Measurements from ENCODE around the gene ZDHHC14. TPM values are rescaled to one million over a fixed set of nuclear protein-coding genes. Genes with fewer than 3 reads are reported as not detected.

The ZDHHC14 gene
- total and polyA plus RNA-seq, 2 of the 8 experiments (the other 6 are each of a cell fraction or from before 2014, with no cell fraction given), result 2.9 to 5.3 TPM

DNA sequence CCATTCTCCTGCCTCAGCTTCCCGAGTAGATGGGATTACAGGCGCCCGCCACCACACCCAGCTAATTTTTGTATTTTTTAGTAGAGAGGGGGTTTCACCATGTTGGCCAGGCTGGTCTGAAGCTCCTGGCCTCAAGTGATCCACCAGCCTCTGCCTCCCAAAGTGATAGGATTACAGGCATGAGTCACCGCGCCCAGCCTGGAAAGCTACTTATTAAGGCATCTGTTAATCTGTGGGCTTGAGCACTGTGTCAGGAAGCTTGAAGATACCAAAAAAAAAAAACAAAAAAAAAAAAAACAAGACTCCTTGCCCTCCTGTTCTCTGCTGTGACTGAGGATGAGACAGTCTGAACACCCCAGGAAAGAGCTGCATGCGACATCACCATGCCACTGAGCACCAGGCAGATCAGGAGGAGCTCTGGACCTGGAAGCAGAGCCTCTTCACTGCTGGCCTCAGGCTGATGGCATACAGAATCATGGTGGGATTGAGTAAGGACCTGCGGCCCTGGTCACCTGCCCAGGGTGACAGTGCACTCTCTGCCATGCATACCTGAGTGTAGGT is 275.5 kb downstream of the ZDHHC14 start:
- H3K36me3 ChIP-seq (ENCODE audit: control insufficient read depth in 2 of 4, insufficient read depth in 4 of 4, low read length in 3 of 4), result no peaks in the 10 kb centered on the region
- H3K23ac ChIP-seq (ENCODE audit: insufficient read length), result no peak overlapping the region
- no peaks in the 10 kb centered on the region for H3K79me1 ChIP-seq (ENCODE audit: low read depth, low read length)
- no peak for FAIRE-seq
- no peak overlapping the region for H2AFZ ChIP-seq (ENCODE audit: low read length)
- H3K56ac ChIP-seq (replicated peaks; ENCODE audit: insufficient read length, low read depth, low read length), result no peak overlapping the region
- H3K4me3 ChIP-seq (ENCODE audit: extremely low read depth in 1 of 4, insufficient read depth in 2 of 4, low read depth in 3 of 4, low read length in 4 of 4), result no peak overlapping the region
- ChIA-PET CTCF (ENCODE audit: partially characterized antibody) (interaction anchor here (0.6 to 2.9 kb wide), 6 partner anchors 10 to 100 kb away, joined by 4 to 25 read pairs (median 6); no protein-coding TSS in a partner anchor), POLR2A (ENCODE audit: partially characterized antibody) (interaction anchor here (0.6 kb wide), 1 partner anchor 13 kb away, joined by 3 read pairs; no protein-coding TSS in a partner anchor)
- H3K14ac ChIP-seq (ENCODE audit: insufficient read length), result no peak overlapping the region
- H2AK5ac ChIP-seq (ENCODE audit: low read depth, low read length), result no peak overlapping the region
- no peak overlapping the region for H2BK12ac ChIP-seq (ENCODE audit: low read depth, low read length)
- H3K18ac ChIP-seq (ENCODE audit: extremely low read depth, low read length), result no peak overlapping the region; the same call in 1 of the 2 replicates
- 93% methylated on average over 7 of the region's 7 CpGs; no CpG with 5 or more reads in 1 of the 2 experiments for WGBS, 2 experiments (ENCODE audit: extremely low coverage in 1 of 2, insufficient coverage in 1 of 2, insufficient read length in 1 of 2, insufficient replicate concordance in 2 of 2, low coverage in 1 of 2, low lambda C conversion rate in 2 of 2, missing lambda C conversion rate in 1 of 2)
- H4K91ac ChIP-seq (replicated peaks; ENCODE audit: insufficient read length, low read length), result no peak overlapping the region
- no peaks in the 10 kb centered on the region for H3K79me2 ChIP-seq (ENCODE audit: control insufficient read depth in 1 of 2, insufficient read depth in 2 of 2, low read length in 2 of 2)
- no peak overlapping the region for H4K5ac ChIP-seq (ENCODE audit: insufficient read length, low read depth, low read length)
- H2BK15ac ChIP-seq (ENCODE audit: low read length), result no peak overlapping the region
- peaks cover 0 to 3% (median 0%) of the 10 kb centered on the region in 4 experiments; a peak in 2 of 7 replicates for H3K4me1 ChIP-seq (replicated peaks in 1 of 4; ENCODE audit: control insufficient read depth in 3 of 4, insufficient read depth in 4 of 4, low read length in 3 of 4)
- no peak overlapping the region for H2BK5ac ChIP-seq (ENCODE audit: low read depth, low read length)
- H3K27ac ChIP-seq (ENCODE audit: low read depth, low read length), result no peak overlapping the region
- no peak overlapping the region for H3K4ac ChIP-seq (replicated peaks; ENCODE audit: insufficient read length, low read depth, low read length)
- no peak overlapping the region for H3K4me2 ChIP-seq (ENCODE audit: insufficient read depth in 1 of 2, low read depth in 2 of 2, low read length in 2 of 2)
- no peak for DNase-seq (ENCODE audit: low read depth in 1 of 2, low spot score in 2 of 2)
- H3K23me2 ChIP-seq (ENCODE audit: low read depth, low read length), result no peaks in the 10 kb centered on the region
- H4K8ac ChIP-seq (ENCODE audit: extremely low read depth, insufficient read depth, low read length), result no peak overlapping the region
- H3K9ac ChIP-seq (replicated peaks in 1 of 4; ENCODE audit: extremely low read depth in 1 of 4, low read depth in 3 of 4, low read length in 3 of 4), result no peak overlapping the region
- no peaks in the 10 kb centered on the region for H3K9me3 ChIP-seq (ENCODE audit: insufficient read depth in 2 of 2, low read depth in 1 of 2, low read length in 1 of 2)
- no peak overlapping the region for H2BK20ac ChIP-seq (ENCODE audit: low read length)
- no peaks in the 10 kb centered on the region for H3K27me3 ChIP-seq (replicated peaks in 1 of 4; ENCODE audit: control insufficient read depth in 3 of 4, extremely low read depth in 1 of 4, insufficient read depth in 3 of 4, low read length in 3 of 4)
- H2BK120ac ChIP-seq (replicated peaks; ENCODE audit: low read depth, low read length), result no peak overlapping the region
- H4K20me1 ChIP-seq (replicated peaks in 1 of 2; ENCODE audit: control insufficient read depth in 1 of 2, insufficient read depth in 2 of 2, low read length in 2 of 2), result no peaks in the 10 kb centered on the region
- TF ChIP-seq POLR2AphosphoS5 (IDR thresholded peaks at IDR 0.05; ENCODE audit: low read depth, low read length) (no peak), JUN (IDR thresholded peaks at IDR 0.05; ENCODE audit: low read depth, low read length) (no peak), HDAC6 (IDR thresholded peaks at IDR 0.05; ENCODE audit: low read depth, low read length) (no peak), TAF1 (IDR thresholded peaks at IDR 0.05; ENCODE audit: low read depth, low read length) (no peak), BRCA1 (IDR thresholded peaks at IDR 0.05; ENCODE audit: low read depth, low read length) (no peak), BACH1 (IDR thresholded peaks at IDR 0.05; ENCODE audit: low read length) (no peak), SP2 (IDR thresholded peaks at IDR 0.05; ENCODE audit: low read length) (no peak), PHF8 (conservative IDR thresholded peaks at IDR 0.05; ENCODE audit: low read depth, low read length) (no peak), SRF (IDR thresholded peaks at IDR 0.05; ENCODE audit: low read depth, low read length) (no peak), NRF1 (IDR thresholded peaks at IDR 0.05; ENCODE audit: low read depth, low read length) (no peak), SIN3A (conservative IDR thresholded peaks at IDR 0.05 in 1 of 2, IDR thresholded peaks at IDR 0.05 in 1 of 2; ENCODE audit: low read depth in 1 of 2, low read length in 2 of 2) (no peak), SAP30 (IDR thresholded peaks at IDR 0.05; ENCODE audit: insufficient read depth, insufficient replicate concordance, low read length) (no peak), FOSL1 (IDR thresholded peaks at IDR 0.05; ENCODE audit: insufficient read depth, low read depth, low read length) (no peak), RFX5 (IDR thresholded peaks at IDR 0.05; ENCODE audit: borderline replicate concordance, low read depth, low read length) (no peak)
